ENCODE data around the gene WBP2.

- TF ChIP-seq POLR2A (IDR thresholded peaks at IDR 0.05; ENCODE audit: low read depth, low read length) (no peak), POLR2AphosphoS5 (IDR thresholded peaks at IDR 0.05; ENCODE audit: low read depth, low read length) (no peak)
These were observed 36.7 kb upstream of the WBP2 start for GRCh38 chr17:75891605-75892555.

All from GM12892 (cell line).